ENCODE results near the gene ITPR2.

- TF ChIP-seq GABPA (IDR thresholded peaks at IDR 0.05; ENCODE audit: borderline replicate concordance, insufficient read depth, low read length), result no peak
- no peak for TF ChIP-seq EGR1 (IDR thresholded peaks at IDR 0.05; ENCODE audit: borderline replicate concordance, low read depth, low read length)
- TF ChIP-seq SIN3A (conservative IDR thresholded peaks at IDR 0.05 in 1 of 2, IDR thresholded peaks at IDR 0.05 in 1 of 2; ENCODE audit: low read depth in 1 of 2, low read length in 2 of 2), result no peak
- TF ChIP-seq MAX (IDR thresholded peaks at IDR 0.05), result no peak
Observed at GRCh38 chr12:26724309-26724702, 108.7 kb downstream of the ITPR2 start.
